Stimulated activated CD8-positive, alpha-beta memory T cell treated with anti-CD3 and anti-CD28 coated beads, Interleukin-12 subunit alpha, Interleukin-12 subunit beta, amount 100 ng/mL, for 1 hour (primary cell): ENCODE measurements around the gene PAPPA.

Experiments
- DNase-seq: peaks from one replicate; pipeline ENCODE4 v3.0.0-alpha.2; 2020; ENCODE audit warnings: low read depth

Gene PAPPA

GRCh38 chr9:116153765-116154333 lies at the start of gene PAPPA:
TSS of gene PAPPA (plus strand) at chr9:116153791. CDS start at chr9:116154173, 382 bp downstream.
- DNase-seq = no peak

- DNase-seq = no peak
These were observed 49.4 kb upstream of the PAPPA start for GRCh38 chr9:116103976-116104820.

GRCh38 chr9:116112236-116112635 lies 41.4 kb upstream of the PAPPA start:
- no peak for DNase-seq

- DNase-seq = no peak
These were observed 37.7 kb upstream of the PAPPA start for GRCh38 chr9:116115761-116116353.

GRCh38 chr9:116116393-116116792 lies 37.2 kb upstream of the PAPPA start:
- DNase-seq = no peak

- DNase-seq = no peak
These were observed 30.4 kb upstream of the PAPPA start for GRCh38 chr9:116123171-116123570.

- no peak for DNase-seq
These were observed 29.0 kb upstream of the PAPPA start for GRCh38 chr9:116124472-116125040.

GRCh38 chr9:116133163-116133562 lies 20.4 kb upstream of the PAPPA start:
- no peak for DNase-seq

GRCh38 chr9:116134975-116135374 lies 18.6 kb upstream of the PAPPA start:
- DNase-seq = no peak

GRCh38 chr9:116137010-116137409 lies 16.6 kb upstream of the PAPPA start:
- no peak for DNase-seq

- DNase-seq = no peak
These were observed 16.0 kb upstream of the PAPPA start for GRCh38 chr9:116137581-116137980.

- DNase-seq = no peak
These were observed 11.6 kb upstream of the PAPPA start for GRCh38 chr9:116141864-116142561.

GRCh38 chr9:116142706-116143492 lies 10.7 kb upstream of the PAPPA start:
- DNase-seq = no peak

GRCh38 chr9:116144038-116144437 lies 9.6 kb upstream of the PAPPA start:
- no peak for DNase-seq

- DNase-seq = no peak
These were observed 9.0 kb upstream of the PAPPA start for GRCh38 chr9:116144555-116144954.

GRCh38 chr9:116145036-116145435 lies 8.6 kb upstream of the PAPPA start:
- DNase-seq = no peak

GRCh38 chr9:116147821-116148220 lies 5.8 kb upstream of the PAPPA start:
- DNase-seq = no peak

- no peak for DNase-seq
These were observed 3.7 kb upstream of the PAPPA start for GRCh38 chr9:116149844-116150243.

- DNase-seq = no peak
These were observed 2.4 kb upstream of the PAPPA start for GRCh38 chr9:116151199-116151598.

GRCh38 chr9:116151966-116152381 lies 1.6 kb upstream of the PAPPA start:
- no peak for DNase-seq

- no peak for DNase-seq
These were observed 1.2 kb upstream of the PAPPA start for GRCh38 chr9:116152390-116152789.
